ENCODE measurements around the gene NEK5.

- TF ChIP-seq CTCF (optimal IDR thresholded peaks at IDR 0.05 in 1 of 3, IDR thresholded peaks at IDR 0.05 in 1 of 3, conservative IDR thresholded peaks at IDR 0.05 in 1 of 3; ENCODE audit: extremely low read depth in 1 of 3, insufficient read depth in 2 of 3, low read length in 3 of 3) (no peak), EZH2 (IDR thresholded peaks at IDR 0.05; ENCODE audit: low read length) (no peak)
These were observed 12.4 kb upstream of the NEK5 start for GRCh38 chr13:52141299-52141698.
